Measurements from ENCODE around the gene NEGR1. TPM values are rescaled to one million over a fixed set of nuclear protein-coding genes. Genes with fewer than 3 reads are reported as not detected.
A peak's percentile ranks its signal among the peaks of the same experiment; 100 is the strongest.

The NEGR1 gene
- total RNA-seq, 1 donor from 2014 or later = 7.6 TPM

- Mint-ChIP-seq H3K4me3 (ENCODE audit: unreplicated experiment) (no peak overlapping the region), H3K9me3 (ENCODE audit: unreplicated experiment) (no peaks in the 10 kb centered on the region), H3K27ac (ENCODE audit: unreplicated experiment) (no peak overlapping the region), H3K4me1 (ENCODE audit: unreplicated experiment) (peaks cover 19% of the 10 kb centered on the region), H3K36me3 (ENCODE audit: unreplicated experiment) (no peaks in the 10 kb centered on the region), H3K27me3 (ENCODE audit: unreplicated experiment) (no peaks in the 10 kb centered on the region)
- DNase-seq (ENCODE audit: extremely low spot score, unreplicated experiment) = no peak
- no peak for TF ChIP-seq CTCF (IDR thresholded peaks at IDR 0.05)
These were observed 1.7 kb upstream of the NEGR1 start for GRCh38 chr1:72284084-72284347.

- Mint-ChIP-seq H3K27me3 (ENCODE audit: unreplicated experiment) (no peaks in the 10 kb centered on the region), H3K9me3 (ENCODE audit: unreplicated experiment) (no peaks in the 10 kb centered on the region), H3K36me3 (ENCODE audit: unreplicated experiment) (no peaks in the 10 kb centered on the region), H3K4me1 (ENCODE audit: unreplicated experiment) (peaks cover 19% of the 10 kb centered on the region), H3K4me3 (ENCODE audit: unreplicated experiment) (no peak overlapping the region), H3K27ac (ENCODE audit: unreplicated experiment) (no peak overlapping the region)
- no peak for TF ChIP-seq CTCF (IDR thresholded peaks at IDR 0.05)
- peak; percentile 86 for DNase-seq (ENCODE audit: extremely low spot score, unreplicated experiment)
These were observed 1.2 kb upstream of the NEGR1 start for GRCh38 chr1:72283307-72284083.

GRCh38 chr1:72283022-72283306 lies 625 bp upstream of the NEGR1 start:
- Mint-ChIP-seq H3K27me3 (ENCODE audit: unreplicated experiment) (no peaks in the 10 kb centered on the region), H3K36me3 (ENCODE audit: unreplicated experiment) (no peaks in the 10 kb centered on the region), H3K27ac (ENCODE audit: unreplicated experiment) (no peak overlapping the region), H3K4me3 (ENCODE audit: unreplicated experiment) (no peak overlapping the region), H3K4me1 (ENCODE audit: unreplicated experiment) (peaks cover 19% of the 10 kb centered on the region), H3K9me3 (ENCODE audit: unreplicated experiment) (no peaks in the 10 kb centered on the region)
- TF ChIP-seq CTCF (IDR thresholded peaks at IDR 0.05) = no peak
- no peak for DNase-seq (ENCODE audit: extremely low spot score, unreplicated experiment)

- H3K4me1 Mint-ChIP-seq (ENCODE audit: unreplicated experiment) = peaks cover 19% of the 10 kb centered on the region
- H3K4me3 Mint-ChIP-seq (ENCODE audit: unreplicated experiment) = no peak overlapping the region
- no peaks in the 10 kb centered on the region for H3K9me3 Mint-ChIP-seq (ENCODE audit: unreplicated experiment)
- no peak for TF ChIP-seq CTCF (IDR thresholded peaks at IDR 0.05)
- DNase-seq (ENCODE audit: extremely low spot score, unreplicated experiment) = peak; percentile 82
- H3K27me3 Mint-ChIP-seq (ENCODE audit: unreplicated experiment) = no peaks in the 10 kb centered on the region
- H3K36me3 Mint-ChIP-seq (ENCODE audit: unreplicated experiment) = no peaks in the 10 kb centered on the region
- H3K27ac Mint-ChIP-seq (ENCODE audit: unreplicated experiment) = peak overlapping the region; percentile 89
These were observed 585 bp downstream of the NEGR1 start for GRCh38 chr1:72281637-72282270.

- no peaks in the 10 kb centered on the region for H3K36me3 Mint-ChIP-seq (ENCODE audit: unreplicated experiment)
- no peaks in the 10 kb centered on the region for H3K27me3 Mint-ChIP-seq (ENCODE audit: unreplicated experiment)
- DNase-seq (ENCODE audit: extremely low spot score, unreplicated experiment) = no peak
- no peak overlapping the region for H3K4me3 Mint-ChIP-seq (ENCODE audit: unreplicated experiment)
- no peaks in the 10 kb centered on the region for H3K9me3 Mint-ChIP-seq (ENCODE audit: unreplicated experiment)
- peak overlapping the region; percentile 36 for H3K27ac Mint-ChIP-seq (ENCODE audit: unreplicated experiment)
- TF ChIP-seq CTCF (IDR thresholded peaks at IDR 0.05) = no peak
- H3K4me1 Mint-ChIP-seq (ENCODE audit: unreplicated experiment) = peaks cover 17% of the 10 kb centered on the region
These were observed 1.2 kb downstream of the NEGR1 start for GRCh38 chr1:72281144-72281543.
